CD4-positive, alpha-beta T cell treated with Interleukin-21 for 1 hour (primary cell): ENCODE measurements around the gene ENOSF1.

ENCODE experiments used
- DNase-seq: peaks from one replicate; pipeline ENCODE4 v3.0.0-alpha.2; 2020

ENOSF1 gene

GRCh38 chr18:671405-671804 lies 41.0 kb downstream of the ENOSF1 start:
- DNase-seq = no peak

- no peak for DNase-seq
Observed at GRCh38 chr18:670522-670921, 41.9 kb downstream of the ENOSF1 start.

- no peak for DNase-seq
Observed at GRCh38 chr18:669077-669476, 43.4 kb downstream of the ENOSF1 start.

- DNase-seq = no peak
Observed at GRCh38 chr18:668260-668659, 44.2 kb downstream of the ENOSF1 start.

GRCh38 chr18:666628-667027 lies 45.8 kb downstream of the ENOSF1 start:
- DNase-seq = no peak

- DNase-seq = no peak
Observed at GRCh38 chr18:666177-666576, 46.3 kb downstream of the ENOSF1 start.

- DNase-seq = no peak
Observed at GRCh38 chr18:662197-662596, 50.2 kb downstream of the ENOSF1 start.

- DNase-seq = no peak
Observed at GRCh38 chr18:659597-659996, 52.8 kb downstream of the ENOSF1 start.

GRCh38 chr18:658947-659533 lies 53.4 kb downstream of the ENOSF1 start:
- no peak for DNase-seq

- peak; percentile 48 for DNase-seq
Observed at GRCh38 chr18:658001-658946, 54.2 kb downstream of the ENOSF1 start.

GRCh38 chr18:657311-658000 lies 55.0 kb downstream of the ENOSF1 start, which contains the start of gene TYMS:
TYMS (plus strand) TSS chr18:657653; CDS start chr18:657743, 90 bp downstream.
- DNase-seq = peak; percentile 28

GRCh38 chr18:655445-655844 lies 57.0 kb downstream of the ENOSF1 start:
- no peak for DNase-seq

GRCh38 chr18:654601-655000 lies 57.8 kb downstream of the ENOSF1 start:
- no peak for DNase-seq

- no peak for DNase-seq
Observed at GRCh38 chr18:653512-653911, 58.9 kb downstream of the ENOSF1 start.

- no peak for DNase-seq
Observed at GRCh38 chr18:652131-652530, 60.3 kb downstream of the ENOSF1 start.

- DNase-seq = peak; percentile 15
Observed at GRCh38 chr18:650428-650858, 62.0 kb downstream of the ENOSF1 start.

GRCh38 chr18:649341-649740 lies 63.1 kb downstream of the ENOSF1 start:
- DNase-seq = no peak

- DNase-seq = no peak
Observed at GRCh38 chr18:647304-647703, 65.1 kb downstream of the ENOSF1 start.

- DNase-seq = no peak
Observed at GRCh38 chr18:644395-645004, 67.9 kb downstream of the ENOSF1 start.

GRCh38 chr18:641224-641623 lies 71.2 kb downstream of the ENOSF1 start:
- DNase-seq = no peak

- no peak for DNase-seq
Observed at GRCh38 chr18:635171-635570, 77.3 kb downstream of the ENOSF1 start.

- no peak for DNase-seq
Observed at GRCh38 chr18:634551-635045, 77.8 kb downstream of the ENOSF1 start.

- no peak for DNase-seq
Observed at GRCh38 chr18:631560-631959, 80.9 kb downstream of the ENOSF1 start.
